Chondrocyte (in vitro differentiated cells): Measurements from ENCODE around the gene EPS8. TPM values are rescaled to one million over a fixed set of nuclear protein-coding genes. Genes with fewer than 3 reads are reported as not detected.
"Not testable (repeated sequence)": the region's sequence is repeated elsewhere in the genome, so short reads cannot be mapped to it uniquely, and the experiment has no call there.

ENCODE experiments used
- DNase-seq: peaks from one replicate; pipeline ENCODE4 v3.0.0; 2021; ENCODE audit warnings: mixed read lengths, low spot score
- H3K27ac Mint-ChIP-seq: one replicate; pipeline ENCODE4 v1.8.0; 2021; ENCODE audit warnings: mild to moderate bottlenecking, moderate library complexity, mixed read lengths; ENCODE audit not compliant: unreplicated experiment
- H3K27me3 Mint-ChIP-seq: 2 replicates; pipeline ENCODE4 v1.8.0; 2021; ENCODE audit warnings: low read depth, mixed read lengths
- H3K36me3 Mint-ChIP-seq: 2 replicates; pipeline ENCODE4 v1.8.0; 2021; ENCODE audit warnings: low read depth, mixed read lengths
- H3K4me1 Mint-ChIP-seq: 2 replicates; pipeline ENCODE4 v1.8.0; 2021; ENCODE audit warnings: low read depth, mild to moderate bottlenecking, mixed read lengths
- H3K4me3 Mint-ChIP-seq: one replicate; pipeline ENCODE4 v1.8.0; 2021; ENCODE audit warnings: mild to moderate bottlenecking, moderate library complexity, mixed read lengths; ENCODE audit not compliant: unreplicated experiment
- H3K9me3 Mint-ChIP-seq: 2 replicates; pipeline ENCODE4 v1.8.0; 2021; ENCODE audit warnings: low read depth, mixed read lengths
- total RNA-seq: library from RNA; stranded (reverse); gene quantifications from 3 replicates; pipeline ENCODE4 v1.2.1, GENCODE V29; 2021
- TF ChIP-seq, protein P1 (sequence below): fragments of 200-600 bp; sonication (generic); IDR thresholded peaks from 2 replicates; pipeline ENCODE4 v1.5.0; 2021; ENCODE audit warnings: antibody characterized with exemption, mild to moderate bottlenecking, moderate library complexity

Gene EPS8
- total RNA-seq, 1 donor from 2014 or later, result 114 TPM

DNA sequence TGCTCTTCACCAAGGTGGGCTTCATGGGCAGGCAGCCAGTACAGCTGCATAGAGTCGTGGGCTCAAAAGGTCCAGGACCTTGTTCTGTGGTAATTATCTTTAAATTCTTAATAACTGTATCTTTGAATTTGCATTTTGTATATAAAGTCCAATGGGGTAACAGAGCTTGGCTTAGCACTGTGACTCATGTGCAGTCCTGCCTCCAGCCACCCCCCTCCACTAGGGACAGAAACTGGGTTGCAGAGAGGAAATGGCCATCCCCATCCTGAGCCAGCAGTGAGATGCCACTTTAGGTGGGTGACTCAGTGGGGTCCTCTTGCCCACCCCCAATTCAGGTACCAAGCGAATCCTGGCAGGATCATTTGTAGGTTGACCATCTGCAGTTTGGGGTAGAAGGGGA lies 48.1 kb downstream of the EPS8 start:
- Mint-ChIP-seq H3K27ac (no peak overlapping the region), H3K4me3 (no peak overlapping the region), H3K4me1 (peaks cover 35% of the 10 kb centered on the region), H3K9me3 (peaks cover 8% of the 10 kb centered on the region), H3K36me3 (peaks cover 7% of the 10 kb centered on the region), H3K27me3 (no peaks in the 10 kb centered on the region)
- TF ChIP-seq, protein P1, sequence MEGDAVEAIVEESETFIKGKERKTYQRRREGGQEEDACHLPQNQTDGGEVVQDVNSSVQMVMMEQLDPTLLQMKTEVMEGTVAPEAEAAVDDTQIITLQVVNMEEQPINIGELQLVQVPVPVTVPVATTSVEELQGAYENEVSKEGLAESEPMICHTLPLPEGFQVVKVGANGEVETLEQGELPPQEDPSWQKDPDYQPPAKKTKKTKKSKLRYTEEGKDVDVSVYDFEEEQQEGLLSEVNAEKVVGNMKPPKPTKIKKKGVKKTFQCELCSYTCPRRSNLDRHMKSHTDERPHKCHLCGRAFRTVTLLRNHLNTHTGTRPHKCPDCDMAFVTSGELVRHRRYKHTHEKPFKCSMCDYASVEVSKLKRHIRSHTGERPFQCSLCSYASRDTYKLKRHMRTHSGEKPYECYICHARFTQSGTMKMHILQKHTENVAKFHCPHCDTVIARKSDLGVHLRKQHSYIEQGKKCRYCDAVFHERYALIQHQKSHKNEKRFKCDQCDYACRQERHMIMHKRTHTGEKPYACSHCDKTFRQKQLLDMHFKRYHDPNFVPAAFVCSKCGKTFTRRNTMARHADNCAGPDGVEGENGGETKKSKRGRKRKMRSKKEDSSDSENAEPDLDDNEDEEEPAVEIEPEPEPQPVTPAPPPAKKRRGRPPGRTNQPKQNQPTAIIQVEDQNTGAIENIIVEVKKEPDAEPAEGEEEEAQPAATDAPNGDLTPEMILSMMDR, result no peak
- DNase-seq, result no peak

DNA sequence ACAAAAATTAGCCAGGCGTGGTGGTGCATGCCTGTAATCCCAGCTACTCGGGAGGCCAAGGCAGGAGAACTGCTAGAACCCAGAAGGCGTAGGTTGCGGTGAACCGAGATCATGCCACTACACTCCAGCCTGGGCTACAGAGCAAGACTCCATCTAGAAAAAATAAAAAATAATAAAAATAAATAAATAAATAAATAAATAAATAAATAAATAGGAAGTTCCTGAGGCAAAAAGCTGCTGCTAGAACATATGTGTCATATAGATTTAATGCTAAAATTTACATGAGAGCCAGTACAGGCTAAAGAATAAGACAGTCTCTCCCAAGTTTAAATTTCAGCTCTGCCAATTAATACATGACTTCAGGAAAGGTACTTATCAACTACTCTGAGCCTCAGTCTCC lies 48.8 kb downstream of the EPS8 start:
- not testable (repeated sequence) for H3K9me3 Mint-ChIP-seq, H3K4me3 Mint-ChIP-seq, H3K27me3 Mint-ChIP-seq, H3K27ac Mint-ChIP-seq, H3K36me3 Mint-ChIP-seq, DNase-seq
- H3K4me1 Mint-ChIP-seq, result peaks cover 28% of the 10 kb centered on the region

DNA sequence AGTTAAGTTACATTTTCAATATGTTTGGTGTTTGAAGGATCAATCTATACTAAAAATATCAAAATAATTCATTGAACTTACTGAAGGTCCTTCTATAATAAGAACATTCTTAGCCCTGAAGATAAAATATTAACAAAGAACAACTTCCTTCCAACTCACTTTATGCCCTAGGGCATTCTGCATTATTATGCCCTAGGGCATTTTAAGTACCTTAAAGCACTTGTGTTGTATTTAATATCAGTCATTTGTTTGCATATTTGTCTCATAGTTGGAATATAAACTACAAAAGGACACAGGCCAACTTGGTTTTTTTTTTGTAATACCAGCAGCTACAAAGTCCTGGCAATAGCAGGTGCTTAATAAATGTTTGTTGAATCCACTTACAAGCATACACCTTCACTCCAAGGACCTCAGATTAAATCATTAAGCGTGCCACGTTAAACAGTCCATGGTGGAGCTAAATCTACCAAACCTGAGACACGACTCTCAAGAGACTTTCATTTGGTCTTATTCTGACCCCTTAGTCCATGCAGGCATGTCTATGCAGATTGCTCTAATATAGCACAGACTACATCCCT lies 50.7 kb downstream of the EPS8 start:
- H3K4me3 Mint-ChIP-seq, result no peak overlapping the region
- TF ChIP-seq, protein P1, result no peak
- H3K9me3 Mint-ChIP-seq, result peaks cover 8% of the 10 kb centered on the region
- peaks cover 9% of the 10 kb centered on the region for H3K36me3 Mint-ChIP-seq
- no peaks in the 10 kb centered on the region for H3K27me3 Mint-ChIP-seq
- DNase-seq, result no peak
- H3K27ac Mint-ChIP-seq, result no peak overlapping the region
- peaks cover 23% of the 10 kb centered on the region for H3K4me1 Mint-ChIP-seq

DNA sequence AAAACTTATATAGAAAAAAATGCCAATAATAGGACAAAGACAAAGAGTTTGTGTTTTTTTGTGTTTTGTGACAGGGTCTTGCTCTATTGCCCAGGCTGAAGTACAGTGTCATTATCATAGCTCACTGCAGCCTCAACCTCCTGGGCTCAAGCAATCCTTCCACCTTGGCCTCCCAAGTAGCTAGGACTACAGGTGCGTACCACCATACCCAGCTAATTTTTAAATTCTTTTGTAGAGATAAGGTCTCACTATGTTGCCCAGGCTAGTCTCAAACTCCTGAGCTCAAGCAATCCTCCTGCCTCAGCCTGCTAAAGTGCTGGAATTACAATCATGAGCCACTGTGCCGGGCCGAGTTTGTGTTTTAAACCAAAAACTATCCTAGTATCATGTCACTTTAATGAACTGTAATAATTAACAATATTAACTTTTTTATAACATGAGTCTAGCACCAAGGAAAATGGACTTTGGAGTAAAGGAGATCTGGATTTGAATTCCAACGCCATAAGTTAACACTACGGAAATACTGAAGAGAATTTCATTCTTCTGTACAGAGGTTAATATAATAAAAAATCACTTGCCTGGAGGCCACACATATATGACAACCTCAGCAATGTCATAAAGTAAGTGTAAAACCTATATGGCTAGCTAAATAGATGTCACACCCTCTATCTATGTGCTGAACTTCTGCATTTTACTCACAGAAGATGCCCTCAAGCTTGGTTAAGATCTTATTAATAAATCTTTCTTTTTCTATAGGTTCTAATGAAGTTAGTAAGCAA lies 53.2 kb downstream of the EPS8 start:
- Mint-ChIP-seq H3K27ac (no peak overlapping the region), H3K4me1 (peaks cover 44% of the 10 kb centered on the region), H3K4me3 (no peak overlapping the region), H3K36me3 (peaks cover 10% of the 10 kb centered on the region), H3K9me3 (peaks cover 8% of the 10 kb centered on the region), H3K27me3 (no peaks in the 10 kb centered on the region)
- TF ChIP-seq, protein P1, result no peak
- no peak for DNase-seq

DNA sequence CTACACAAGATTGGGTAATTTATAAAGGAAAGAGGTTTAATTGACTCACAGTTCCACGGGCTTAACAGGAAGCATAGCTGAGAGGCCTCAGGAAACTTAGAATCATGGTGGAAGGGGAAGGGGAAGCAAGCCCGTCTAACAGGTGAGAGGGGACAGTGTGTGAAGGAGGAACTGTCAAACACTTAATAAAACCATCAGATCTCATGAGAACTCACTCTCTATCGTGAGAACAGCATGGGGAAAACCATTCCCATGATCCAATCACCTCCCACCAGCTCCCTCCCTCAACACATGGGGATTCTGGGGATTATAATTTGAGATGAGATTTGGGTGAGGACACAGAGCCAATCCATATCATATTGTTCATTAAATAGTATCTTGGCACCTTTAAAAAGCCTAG lies 56.1 kb downstream of the EPS8 start:
- DNase-seq, result no peak
- peak overlapping the region; percentile 67 for H3K27ac Mint-ChIP-seq
- TF ChIP-seq, protein P1, result no peak
- H3K4me3 Mint-ChIP-seq, result no peak overlapping the region
- H3K4me1 Mint-ChIP-seq, result peaks cover 57% of the 10 kb centered on the region
- no peaks in the 10 kb centered on the region for H3K27me3 Mint-ChIP-seq
- H3K36me3 Mint-ChIP-seq, result peaks cover 9% of the 10 kb centered on the region
- peaks cover 8% of the 10 kb centered on the region for H3K9me3 Mint-ChIP-seq
